Activated naive CD8-positive, alpha-beta T cell treated with anti-CD3 and anti-CD28 coated beads, Interleukin-2, amount 10 ng/mL, durations not matched to agents 7 days and 5 days (primary cell): ENCODE data around the gene ASB16. TPM values are rescaled to one million over a fixed set of nuclear protein-coding genes. Genes with fewer than 3 reads are reported as not detected.

Experiments
- ATAC-seq: fragments of 150-1000 bp; cut with Tn5 transposase; one replicate; pipeline ENCODE4 v1.10.0; 2021; ENCODE audit warnings: low read depth, moderate library complexity
- POLR2A ChIA-PET: fragments of 350-600 bp; sonication (Branson Sonifier 250); formaldehyde crosslinking; loops from one replicate; lab custom pipeline; 2021; ENCODE audit warnings: antibody characterized with exemption; lab: Charles Lee
- DNase-seq: peaks from one replicate; pipeline ENCODE4 v3.0.0; 2021
- H3K27ac Mint-ChIP-seq: one replicate; pipeline ENCODE4 v1.8.0; 2022; ENCODE audit warnings: mild to moderate bottlenecking, mixed read lengths
- H3K27me3 Mint-ChIP-seq: one replicate; pipeline ENCODE4 v1.8.0; 2022; ENCODE audit warnings: mild to moderate bottlenecking, moderate library complexity, mixed read lengths
- H3K36me3 Mint-ChIP-seq: one replicate; pipeline ENCODE4 v1.8.0; 2021; ENCODE audit warnings: mild to moderate bottlenecking, mixed read lengths
- H3K4me1 Mint-ChIP-seq: one replicate; pipeline ENCODE4 v1.8.0; 2021; ENCODE audit warnings: mixed read lengths
- H3K4me3 Mint-ChIP-seq: one replicate; pipeline ENCODE4 v1.8.0; 2022; ENCODE audit warnings: mild to moderate bottlenecking, moderate library complexity, mixed read lengths
- H3K9me3 Mint-ChIP-seq: one replicate; pipeline ENCODE4 v1.8.0; 2021; ENCODE audit warnings: mixed read lengths
- total RNA-seq, 2 experiments: library from RNA; stranded (reverse); gene quantifications; one replicate each; pipeline ENCODE4 v1.2.3, GENCODE V29; 2021

The ASB16 gene
- total RNA-seq, 2 experiments from 2014 or later, result 0.19 to 0.51 TPM

DNA sequence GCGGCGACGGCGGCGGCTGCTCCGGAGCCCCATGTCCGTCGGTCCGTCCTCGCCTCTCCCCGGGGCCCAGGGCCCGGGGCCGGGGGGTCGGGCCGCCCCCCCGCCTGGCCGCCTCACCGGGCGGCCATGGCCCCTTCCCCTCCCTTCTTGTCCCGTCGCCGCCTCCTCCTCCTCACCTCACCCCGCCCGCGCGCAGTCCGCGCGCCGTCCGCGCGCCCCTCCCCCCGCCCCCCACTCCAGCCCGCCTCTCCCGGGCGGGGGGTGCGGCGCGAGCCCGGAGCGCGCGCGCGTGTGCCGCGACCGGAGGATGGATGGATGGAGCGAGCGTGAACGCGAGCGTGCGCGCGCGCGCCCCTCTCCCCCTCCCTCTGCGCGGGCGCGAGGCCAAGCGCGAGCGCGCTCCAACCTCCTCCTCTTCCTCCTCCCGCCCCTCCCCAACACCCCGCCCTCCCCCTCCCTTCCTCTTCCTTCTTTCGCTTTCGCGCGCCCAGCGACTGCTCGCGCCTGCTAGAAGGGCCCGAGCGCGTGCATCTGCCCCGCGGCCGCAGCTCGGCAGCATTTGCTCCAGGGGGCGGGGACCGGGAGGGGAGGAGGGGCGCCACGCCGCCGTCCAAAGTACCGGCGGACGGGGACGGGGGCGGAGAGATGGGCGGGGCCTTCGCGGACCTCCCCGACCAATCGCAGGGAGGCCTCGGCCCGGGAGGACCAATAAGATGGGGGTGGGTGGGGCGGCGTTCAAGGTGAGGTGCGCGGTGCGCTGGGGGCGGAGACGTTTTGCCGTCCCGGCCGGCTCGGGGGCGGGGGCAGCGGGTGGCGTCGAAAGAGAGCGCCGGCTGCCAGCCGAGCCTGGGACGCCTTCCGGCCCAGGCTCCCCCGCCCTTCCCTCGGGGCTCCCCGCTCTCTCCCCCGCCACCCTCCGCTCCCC is 29.3 kb downstream of the ASB16 start, which contains the start of gene ATXN7L3:
Gene ATXN7L3, minus strand, starts transcription at position 332 of the 925 bp plus-strand sequence. CDS start 1,814 bp downstream, outside the sequence.
- ATAC-seq (peak; percentile 71), DNase-seq (peak; percentile 98)
- POLR2A ChIA-PET, result interaction anchor here (0.7 to 4.6 kb wide), 10 partner anchors 10 to 163 kb away, joined by 3 to 56 read pairs (median 14); partner anchors contain the start of genes SLC25A39 and TMUB2
- Mint-ChIP-seq H3K9me3 (no peaks in the 10 kb centered on the region), H3K4me1 (peaks cover 45% of the 10 kb centered on the region), H3K36me3 (peaks cover 10% of the 10 kb centered on the region), H3K27ac (peak within 1 kb of the TSS; percentile 97), H3K4me3 (peak within 1 kb of the TSS; percentile 95), H3K27me3 (no peaks in the 10 kb centered on the region)

DNA sequence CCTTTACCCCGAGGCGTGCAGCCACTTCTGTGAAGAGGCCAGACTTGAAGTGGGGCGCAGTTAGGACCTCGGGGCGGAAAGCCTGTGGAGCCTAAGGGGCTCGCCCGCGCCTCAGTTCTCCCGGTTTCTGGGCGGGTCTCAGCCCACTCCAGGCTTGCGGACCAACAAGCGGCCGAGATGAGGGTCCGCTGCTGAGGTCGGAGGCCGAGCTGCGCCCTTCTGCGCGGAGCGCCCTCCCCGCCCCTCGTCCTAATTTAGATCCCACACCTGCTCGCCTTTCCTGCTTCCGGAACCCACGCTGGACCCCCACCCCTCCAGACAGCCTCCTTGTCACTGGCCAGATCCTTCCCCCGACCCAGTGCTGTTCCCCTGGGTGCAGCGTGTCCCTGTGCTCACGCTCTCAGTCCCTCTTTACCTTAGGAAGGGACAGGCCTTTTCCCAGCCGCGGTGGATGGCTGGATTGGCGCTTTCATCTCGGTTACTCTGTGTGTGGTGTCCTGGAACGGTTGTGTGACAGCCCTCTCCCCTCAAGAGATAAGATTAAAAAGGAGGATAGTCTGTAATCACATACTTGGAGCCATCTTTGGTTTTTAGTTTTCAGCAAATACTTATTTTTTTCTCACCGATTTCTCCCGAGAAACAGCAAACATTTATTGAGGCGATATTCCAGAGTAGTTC is 30.1 kb downstream of the ASB16 start:
- ATAC-seq (no peak), DNase-seq (no peak)
- peak overlapping the region; percentile 92 for H3K4me3 Mint-ChIP-seq
- H3K27me3 Mint-ChIP-seq, result no peaks in the 10 kb centered on the region
- H3K4me1 Mint-ChIP-seq, result peaks cover 43% of the 10 kb centered on the region
- H3K27ac Mint-ChIP-seq, result peak overlapping the region; percentile 97
- peaks cover 10% of the 10 kb centered on the region for H3K36me3 Mint-ChIP-seq
- POLR2A ChIA-PET, result interaction anchor here (0.9 to 4.6 kb wide), 8 partner anchors 10 to 126 kb away, joined by 3 to 56 read pairs (median 8); partner anchors contain the start of genes SLC25A39 and TMUB2
- H3K9me3 Mint-ChIP-seq, result no peaks in the 10 kb centered on the region

DNA sequence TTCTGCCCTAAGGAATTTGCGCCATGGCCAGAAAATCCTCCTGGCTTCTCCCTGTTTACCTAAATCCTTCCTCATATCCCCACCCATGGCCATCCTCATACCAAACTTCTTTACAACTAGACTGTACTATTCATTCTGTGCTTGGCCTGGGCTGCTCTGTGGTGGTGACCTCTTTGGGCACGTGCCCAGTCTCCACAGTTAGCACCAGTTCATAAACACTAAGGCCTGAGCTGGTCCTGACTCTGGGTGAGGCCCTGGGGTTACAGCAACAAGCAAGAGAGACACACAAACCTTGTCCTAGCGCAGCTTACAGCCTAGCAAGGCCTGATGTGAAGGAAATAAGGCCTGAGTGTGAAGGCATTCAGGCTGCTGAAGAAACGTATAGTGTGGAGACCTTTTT is 32.3 kb downstream of the ASB16 start:
- ATAC-seq (no peak), DNase-seq (no peak)
- Mint-ChIP-seq H3K4me3 (no peak overlapping the region), H3K9me3 (no peaks in the 10 kb centered on the region), H3K27me3 (no peaks in the 10 kb centered on the region), H3K36me3 (peaks cover 9% of the 10 kb centered on the region), H3K4me1 (peaks cover 35% of the 10 kb centered on the region), H3K27ac (peak overlapping the region; percentile 54)
- POLR2A ChIA-PET, result interaction anchor here (0.9 to 2.5 kb wide), 3 partner anchors 12 to 128 kb away, joined by 4 to 10 read pairs (median 5); no protein-coding TSS in a partner anchor

DNA sequence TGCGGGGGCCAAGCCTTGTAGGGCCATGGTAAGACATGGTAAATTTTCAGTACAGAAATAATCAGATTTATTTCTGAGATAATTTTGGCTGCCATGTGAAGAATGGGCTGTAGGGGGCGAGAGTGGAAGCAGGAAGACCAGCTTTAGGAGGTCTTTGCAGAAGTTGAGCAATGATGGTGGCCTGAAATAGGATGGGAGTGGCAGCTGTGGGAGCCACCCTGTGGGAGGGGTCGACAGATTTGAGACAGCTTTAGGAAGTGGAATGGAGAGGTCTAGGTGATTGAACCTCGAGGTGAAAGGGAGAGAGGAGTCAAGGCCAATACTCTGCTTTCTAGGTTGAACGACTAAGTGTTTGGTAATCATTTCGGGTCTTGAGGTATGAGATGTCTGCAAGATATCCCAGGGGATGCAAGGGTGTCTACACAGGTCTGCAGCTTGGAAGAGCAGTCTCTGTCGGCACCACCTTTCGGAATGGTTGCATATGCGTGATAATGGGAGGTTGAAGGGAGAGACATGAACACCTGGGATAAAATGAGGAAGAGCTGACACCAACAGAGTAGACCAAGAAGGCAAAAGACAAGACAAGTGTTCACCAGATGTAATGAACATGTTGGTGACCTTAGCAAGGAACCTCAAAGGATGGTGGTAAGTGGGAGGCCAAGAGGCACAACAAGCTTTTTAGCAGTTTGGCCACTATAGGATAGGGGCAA is 33.4 kb downstream of the ASB16 start:
- POLR2A ChIA-PET, result interaction anchor here (0.6 to 2.5 kb wide), 8 partner anchors 10 to 147 kb away, joined by 3 to 12 read pairs (median 4); partner anchors contain the start of gene TMUB2
- H3K4me1 Mint-ChIP-seq, result peaks cover 33% of the 10 kb centered on the region
- no peaks in the 10 kb centered on the region for H3K9me3 Mint-ChIP-seq
- H3K27me3 Mint-ChIP-seq, result no peaks in the 10 kb centered on the region
- DNase-seq, result peak; percentile 52
- H3K36me3 Mint-ChIP-seq, result peaks cover 16% of the 10 kb centered on the region
- peak overlapping the region; percentile 10 for H3K4me3 Mint-ChIP-seq
- ATAC-seq, result no peak
- H3K27ac Mint-ChIP-seq, result peak overlapping the region; percentile 42

DNA sequence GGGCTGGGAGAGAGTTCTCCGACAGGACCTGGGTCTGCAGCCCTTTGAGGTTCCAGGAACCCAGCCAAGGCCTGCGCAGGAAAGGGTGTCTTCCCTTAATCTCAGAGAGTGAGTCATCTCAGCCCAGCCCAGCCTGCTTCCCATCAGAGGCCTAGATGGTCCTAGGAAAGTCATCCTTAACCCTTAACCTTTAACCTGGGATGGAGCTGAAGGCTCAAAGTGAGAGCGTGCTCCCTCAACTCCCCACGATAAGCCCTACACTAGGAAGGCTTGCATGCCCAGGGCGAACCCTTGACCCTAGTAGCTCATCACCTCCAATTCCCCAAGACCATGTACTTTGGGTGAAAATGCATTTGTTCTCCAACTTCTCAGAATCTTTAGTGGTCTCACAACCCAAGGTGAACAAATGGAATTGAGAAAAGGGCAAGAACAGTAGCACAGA is 34.0 kb downstream of the ASB16 start:
- no peak for ATAC-seq
- Mint-ChIP-seq H3K4me3 (no peak overlapping the region), H3K36me3 (peaks cover 16% of the 10 kb centered on the region), H3K27me3 (no peaks in the 10 kb centered on the region), H3K4me1 (peaks cover 33% of the 10 kb centered on the region), H3K9me3 (no peaks in the 10 kb centered on the region), H3K27ac (peak overlapping the region; percentile 32)
- DNase-seq, result no peak
- POLR2A ChIA-PET, result interaction anchor here (0.6 to 2.5 kb wide), 8 partner anchors 9 to 150 kb away, joined by 3 to 12 read pairs (median 4); partner anchors contain the start of gene TMUB2

DNA sequence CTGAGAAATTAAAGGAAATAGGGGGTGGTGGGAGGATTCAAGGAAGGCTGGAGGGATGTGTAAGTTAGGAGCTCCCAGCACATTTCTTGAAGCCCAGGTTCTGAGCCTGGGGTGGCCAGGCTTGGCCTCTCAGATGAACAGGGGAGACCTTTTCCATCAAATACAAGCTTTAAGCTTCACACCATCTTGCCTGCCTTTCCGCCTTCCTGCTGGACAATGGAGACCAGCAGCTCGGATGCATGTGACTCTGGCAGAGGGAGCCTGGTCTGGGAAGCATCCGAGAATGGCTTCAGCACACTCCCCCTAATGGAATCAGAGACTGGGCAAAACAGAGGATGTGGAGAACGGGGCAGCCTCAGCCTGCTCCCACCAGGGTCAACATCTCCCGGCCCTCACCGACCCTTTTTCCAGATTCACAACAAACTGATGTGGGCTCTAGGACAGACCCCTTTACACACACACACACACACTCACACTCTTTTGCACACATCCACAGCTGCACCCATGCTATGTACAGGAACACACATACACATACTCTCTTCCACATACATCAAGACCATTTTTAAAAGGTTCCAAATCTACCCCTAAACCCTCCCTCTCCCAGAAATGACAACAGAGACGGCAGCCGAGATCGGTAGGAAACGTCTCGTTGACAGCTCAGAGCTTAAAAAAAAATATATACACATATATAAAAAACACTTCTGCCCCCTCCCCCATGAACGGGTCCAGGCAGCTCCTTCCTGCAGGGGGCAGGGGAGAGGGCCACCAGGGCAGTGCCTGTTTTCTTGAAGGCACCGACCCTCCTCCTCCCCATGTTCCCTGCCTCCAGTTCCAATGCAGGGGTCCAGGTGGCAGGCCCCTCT is 35.7 kb downstream of the ASB16 start:
- POLR2A ChIA-PET, result interaction anchor here (1.1 to 1.6 kb wide), 4 partner anchors 12 to 121 kb away, joined by 3 to 5 read pairs (median 4); partner anchors contain the start of gene TMUB2

DNA sequence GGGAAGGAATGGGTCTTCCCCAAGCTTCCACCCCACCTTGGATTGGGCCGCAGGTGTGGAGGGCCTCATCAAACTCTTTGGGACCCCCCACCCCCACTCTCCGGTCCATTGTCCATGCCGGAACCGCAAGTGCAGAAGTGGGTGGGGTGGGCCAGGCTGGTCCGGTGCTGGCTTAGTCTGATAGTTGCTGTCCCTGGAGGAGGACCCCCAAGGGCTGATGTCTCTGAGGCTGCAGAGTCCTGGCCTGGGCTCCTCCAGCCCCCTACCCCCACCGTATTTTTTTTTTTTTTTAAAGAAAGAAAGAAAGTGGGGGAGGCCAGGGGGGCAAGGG is 36.3 kb downstream of the ASB16 start:
- no peak overlapping the region for H3K4me3 Mint-ChIP-seq
- no peaks in the 10 kb centered on the region for H3K9me3 Mint-ChIP-seq
- H3K36me3 Mint-ChIP-seq, result peaks cover 21% of the 10 kb centered on the region
- H3K4me1 Mint-ChIP-seq, result peaks cover 38% of the 10 kb centered on the region
- no peak for ATAC-seq
- POLR2A ChIA-PET, result interaction anchor here (0.7 to 1.6 kb wide), 3 partner anchors 12 to 310 kb away, joined by 3 to 5 read pairs (median 4); no protein-coding TSS in a partner anchor
- DNase-seq, result no peak
- H3K27me3 Mint-ChIP-seq, result no peaks in the 10 kb centered on the region
- no peak overlapping the region for H3K27ac Mint-ChIP-seq

More for the DNA sequence above, 35.7 kb downstream of the ASB16 start:
- Mint-ChIP-seq H3K4me3 (no peak overlapping the region), H3K27me3 (no peaks in the 10 kb centered on the region), H3K9me3 (no peaks in the 10 kb centered on the region), H3K36me3 (peaks cover 21% of the 10 kb centered on the region), H3K4me1 (peaks cover 37% of the 10 kb centered on the region), H3K27ac (peak overlapping the region; percentile 42)
- ATAC-seq (no peak), DNase-seq (no peak)

DNA sequence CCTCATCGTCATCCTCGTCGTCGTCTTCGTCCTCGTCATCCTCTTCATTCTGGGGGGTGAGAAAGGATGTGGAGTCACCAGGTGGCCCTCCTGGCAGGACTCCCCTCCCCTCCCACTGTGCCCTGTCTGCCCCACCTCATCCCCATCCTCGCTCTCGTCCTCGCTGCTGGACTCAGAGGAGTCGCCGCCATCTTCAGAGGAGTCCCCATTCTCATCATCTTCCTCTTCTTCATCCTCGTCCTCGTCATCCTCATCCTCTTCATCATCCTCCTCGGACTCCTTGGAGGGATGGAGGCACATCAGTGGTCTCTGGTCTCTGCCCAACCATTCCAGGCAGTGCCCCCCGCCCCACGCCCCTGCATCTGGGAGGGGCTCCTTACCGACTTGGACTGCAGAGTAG is 36.8 kb downstream of the ASB16 start:
- Mint-ChIP-seq H3K27me3 (no peaks in the 10 kb centered on the region), H3K4me3 (no peak overlapping the region), H3K4me1 (peaks cover 36% of the 10 kb centered on the region), H3K36me3 (peaks cover 21% of the 10 kb centered on the region), H3K9me3 (no peaks in the 10 kb centered on the region), H3K27ac (no peak overlapping the region)
- no peak for ATAC-seq
- no peak for DNase-seq
- POLR2A ChIA-PET, result interaction anchor here (0.7 to 1.2 kb wide), 3 partner anchors 120 to 311 kb away, joined by 3 to 4 read pairs (median 3); no protein-coding TSS in a partner anchor

DNA sequence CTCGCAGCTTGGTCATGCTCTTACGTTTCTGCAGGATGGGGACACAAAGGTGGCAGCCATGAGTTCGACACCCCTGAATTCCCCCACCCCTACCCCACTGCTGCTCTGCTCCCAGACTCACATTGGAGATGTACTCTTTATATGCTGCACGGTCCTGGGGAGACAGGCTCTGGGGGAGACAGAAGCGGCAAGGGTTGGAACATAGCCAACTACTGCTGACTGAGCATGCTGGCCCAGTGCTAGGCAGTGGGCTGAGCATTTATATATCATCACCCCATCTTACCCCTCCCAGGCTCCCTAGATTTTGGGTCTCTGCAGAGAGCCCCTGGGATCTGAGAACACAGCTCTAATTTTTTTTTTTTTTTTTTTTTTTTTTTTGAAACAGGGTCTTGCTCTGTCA is 37.2 kb downstream of the ASB16 start:
- Mint-ChIP-seq H3K27ac (no peak overlapping the region), H3K27me3 (no peaks in the 10 kb centered on the region), H3K4me1 (peaks cover 34% of the 10 kb centered on the region), H3K36me3 (peaks cover 21% of the 10 kb centered on the region), H3K9me3 (no peaks in the 10 kb centered on the region), H3K4me3 (no peak overlapping the region)
- POLR2A ChIA-PET, result interaction anchor here (0.9 to 3.1 kb wide), 3 partner anchors 9 to 121 kb away, joined by 3 to 15 read pairs (median 4); no protein-coding TSS in a partner anchor
- DNase-seq, result no peak
- ATAC-seq, result no peak

DNA sequence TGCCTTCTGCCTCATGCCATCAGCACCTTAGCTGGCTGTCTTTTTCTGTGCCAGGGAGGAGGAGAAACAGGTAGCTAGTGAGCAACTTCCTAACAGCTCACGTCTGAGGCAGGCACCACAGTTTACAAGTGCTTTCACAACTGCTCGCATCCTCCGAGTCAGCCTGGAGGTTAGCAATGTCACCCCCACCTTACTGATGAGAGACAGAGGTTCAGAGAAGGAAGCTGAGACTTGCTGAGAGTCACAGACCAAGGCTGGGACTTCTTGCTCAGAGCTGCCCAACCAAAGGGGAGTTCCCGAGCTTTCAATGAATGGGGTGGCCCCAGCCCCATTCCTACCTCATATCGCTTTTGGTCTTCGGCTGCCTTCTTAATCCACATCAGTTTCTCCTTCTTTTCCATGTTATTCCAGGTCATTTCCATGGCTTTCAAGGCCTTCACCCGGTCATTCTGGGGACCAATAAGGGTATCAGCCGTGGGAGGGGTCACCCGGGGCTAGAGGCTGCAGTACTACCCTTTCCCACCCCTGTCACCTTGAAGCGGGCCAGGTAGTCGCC is 39.4 kb downstream of the ASB16 start:
- POLR2A ChIA-PET, result interaction anchor here (0.6 to 5.0 kb wide), 19 partner anchors 8 to 141 kb away, joined by 3 to 57 read pairs (median 5); partner anchors contain the start of genes GRN, SLC25A39, TMUB2 and UBTF
- no peaks in the 10 kb centered on the region for H3K9me3 Mint-ChIP-seq
- no peak for ATAC-seq
- peaks cover 32% of the 10 kb centered on the region for H3K4me1 Mint-ChIP-seq
- peak overlapping the region; percentile 80 for H3K27ac Mint-ChIP-seq
- no peaks in the 10 kb centered on the region for H3K27me3 Mint-ChIP-seq
- H3K4me3 Mint-ChIP-seq, result peak overlapping the region; percentile 76
- H3K36me3 Mint-ChIP-seq, result peaks cover 34% of the 10 kb centered on the region
- no peak for DNase-seq
